MM.1S (cell line): ENCODE data around the gene GMIP.

Experiments used
- DNase-seq: peaks from one replicate; pipeline ENCODE4 v3.0.0-alpha.2; 2015
- H2AFZ ChIP-seq: fragments of 300-600 bp; sonication (generic); 2 replicates; pipeline ENCODE4 v1.6.0; 2016; ENCODE audit warnings: antibody characterized with exemption, low read length
- H3F3A ChIP-seq: fragments of 300-600 bp; sonication (generic); 2 replicates; pipeline ENCODE4 v1.6.1; 2016; ENCODE audit warnings: mild to moderate bottlenecking, antibody characterized with exemption, low read length, moderate library complexity, mixed read lengths; ENCODE audit not compliant: insufficient read depth
- H3K27ac ChIP-seq: fragments of 300-600 bp; sonication (generic); 2 replicates; pipeline ENCODE4 v1.5.1; 2016; ENCODE audit warnings: mild to moderate bottlenecking, low read length
- H3K27me3 ChIP-seq: fragments of 300-600 bp; sonication (generic); replicated peaks from 2 replicates; pipeline ENCODE4 v1.6.0; 2016; ENCODE audit warnings: low read length; ENCODE audit not compliant: insufficient read depth
- H3K36me3 ChIP-seq: fragments of 300-600 bp; sonication (generic); replicated peaks from 2 replicates; pipeline ENCODE4 v1.6.1; 2016; ENCODE audit warnings: mild to moderate bottlenecking, low read length, mixed read lengths; ENCODE audit not compliant: insufficient read depth
- H3K4me1 ChIP-seq: fragments of 300-600 bp; sonication (generic); 2 replicates; pipeline ENCODE4 v1.6.1; 2016; ENCODE audit warnings: low read length, mixed read lengths
- H3K4me2 ChIP-seq: fragments of 300-600 bp; sonication (generic); 2 replicates; pipeline ENCODE4 v1.6.0; 2016; ENCODE audit warnings: low read depth, low read length
- H3K4me3 ChIP-seq: fragments of 300-600 bp; sonication (generic); 2 replicates; pipeline ENCODE4 v1.5.1; 2016; ENCODE audit warnings: low read length, mixed read lengths
- H3K79me2 ChIP-seq: fragments of 300-600 bp; sonication (generic); 2 replicates; pipeline ENCODE4 v1.6.1; 2016; ENCODE audit warnings: mixed run types, low read length, mixed read lengths
- H3K9ac ChIP-seq: fragments of 300-600 bp; sonication (generic); 2 replicates; pipeline ENCODE4 v1.6.1; 2016; ENCODE audit warnings: low read length, mixed read lengths
- H3K9me2 ChIP-seq: fragments of 300-600 bp; sonication (generic); replicated peaks from 2 replicates; pipeline ENCODE4 v1.6.1; 2016; ENCODE audit warnings: mild to moderate bottlenecking, low read length, mixed read lengths; ENCODE audit not compliant: insufficient read depth
- H3K9me3 ChIP-seq: fragments of 300-600 bp; sonication (generic); replicated peaks from 2 replicates; pipeline ENCODE4 v1.6.1; 2016; ENCODE audit warnings: mild to moderate bottlenecking, low read length, mixed read lengths; ENCODE audit not compliant: insufficient read depth
- H4K20me1 ChIP-seq: fragments of 300-600 bp; sonication (generic); 2 replicates; pipeline ENCODE4 v1.6.1; 2016; ENCODE audit warnings: mild to moderate bottlenecking, low read length, moderate library complexity, mixed read lengths; ENCODE audit not compliant: insufficient read depth
- CTCF ChIP-seq: fragments of 300-600 bp; sonication (generic); IDR thresholded peaks from 2 replicates; pipeline ENCODE4 v1.5.1; 2016; ENCODE audit warnings: antibody characterized with exemption, low read length, mixed read lengths
- EZH2 ChIP-seq: fragments of 300-600 bp; sonication (generic); optimal IDR thresholded peaks from 2 replicates; pipeline ENCODE3; 2017; ENCODE audit warnings: low read depth, mild to moderate bottlenecking, antibody characterized with exemption, low read length, mixed read lengths
- EZH2phosphoT487 ChIP-seq: fragments of 300-600 bp; sonication (generic); IDR thresholded peaks from 2 replicates; pipeline ENCODE4 v1.6.1; 2018; ENCODE audit warnings: antibody characterized with exemption, low read length

GMIP gene

GRCh38 chr19:19587771-19588170, 55.7 kb downstream of the GMIP start:
- no peaks in the 10 kb centered on the region for H3F3A ChIP-seq
- no peaks in the 10 kb centered on the region for H3K36me3 ChIP-seq
- no peaks in the 10 kb centered on the region for H4K20me1 ChIP-seq
- no peaks in the 10 kb centered on the region for H3K9me3 ChIP-seq
- H3K27ac ChIP-seq: no peak overlapping the region
- no peak overlapping the region for H3K9ac ChIP-seq
- TF ChIP-seq EZH2: no peak
- no peak for TF ChIP-seq EZH2phosphoT487
- TF ChIP-seq CTCF: no peak
- H3K79me2 ChIP-seq: no peaks in the 10 kb centered on the region
- no peak overlapping the region for H3K4me3 ChIP-seq
- no peak overlapping the region for H3K4me2 ChIP-seq
- H2AFZ ChIP-seq: no peak overlapping the region
- DNase-seq: no peak
- H3K9me2 ChIP-seq: no peaks in the 10 kb centered on the region
- no peaks in the 10 kb centered on the region; the same call in 1 of the 2 replicates for H3K27me3 ChIP-seq
- H3K4me1 ChIP-seq: no peaks in the 10 kb centered on the region

- H4K20me1 ChIP-seq: no peaks in the 10 kb centered on the region
- H3K27me3 ChIP-seq: peaks cover 6% of the 10 kb centered on the region
- no peaks in the 10 kb centered on the region for H3F3A ChIP-seq
- H2AFZ ChIP-seq: no peak overlapping the region
- H3K27ac ChIP-seq: no peak overlapping the region
- H3K9me3 ChIP-seq: no peaks in the 10 kb centered on the region
- H3K79me2 ChIP-seq: no peaks in the 10 kb centered on the region
- H3K4me1 ChIP-seq: no peaks in the 10 kb centered on the region
- no peak for DNase-seq
- H3K36me3 ChIP-seq: no peaks in the 10 kb centered on the region
- TF ChIP-seq EZH2 (no peak), EZH2phosphoT487 (no peak), CTCF (no peak)
- H3K9me2 ChIP-seq: no peaks in the 10 kb centered on the region
- H3K9ac ChIP-seq: no peak overlapping the region
- H3K4me2 ChIP-seq: no peak overlapping the region
- no peak overlapping the region for H3K4me3 ChIP-seq
These were observed 59.1 kb downstream of the GMIP start for GRCh38 chr19:19584356-19584755.

GRCh38 chr19:19582471-19582870, 61.0 kb downstream of the GMIP start:
- Histone ChIP-seq H3K9me2 (no peaks in the 10 kb centered on the region), H3K79me2 (no peaks in the 10 kb centered on the region), H3K4me1 (no peaks in the 10 kb centered on the region), H3F3A (no peaks in the 10 kb centered on the region), H3K27ac (no peak overlapping the region), H3K4me2 (no peak overlapping the region), H2AFZ (no peak overlapping the region), H4K20me1 (no peaks in the 10 kb centered on the region), H3K9me3 (no peaks in the 10 kb centered on the region), H3K4me3 (no peak overlapping the region), H3K27me3 (peaks cover 6% of the 10 kb centered on the region), H3K36me3 (no peaks in the 10 kb centered on the region), H3K9ac (no peak overlapping the region)
- no peak for TF ChIP-seq CTCF
- no peak for TF ChIP-seq EZH2phosphoT487
- no peak for TF ChIP-seq EZH2
- no peak for DNase-seq
